WTC11 (cell line): ENCODE results near the gene ELMO1. TPM values are rescaled to one million over a fixed set of nuclear protein-coding genes. Genes with fewer than 3 reads are reported as not detected.

Source experiments
- ATAC-seq: fragments of 200-7000 bp; cut with Tn5 transposase; 2 replicates; pipeline ENCODE4 v1.10.0; 2021; ENCODE audit warnings: mild to moderate bottlenecking, moderate library complexity
- CTCF ChIA-PET: fragments of 300-600 bp; sonication (Branson Sonifier 250); formaldehyde crosslinking; loops from one replicate; lab custom pipeline; 2021; ENCODE audit warnings: antibody characterized with exemption; lab: Charles Lee
- POLR2A ChIA-PET: fragments of 350-600 bp; sonication (Branson Sonifier 250); formaldehyde crosslinking; loops from one replicate; lab custom pipeline; 2021; ENCODE audit warnings: antibody characterized with exemption; lab: Charles Lee
- DNase-seq: peaks from one replicate; pipeline ENCODE4 v3.0.0; 2021; ENCODE audit warnings: low spot score
- H3K27ac Mint-ChIP-seq: 2 replicates; pipeline ENCODE4 v1.8.0; 2021; ENCODE audit warnings: mixed read lengths
- H3K27me3 Mint-ChIP-seq: 2 replicates; pipeline ENCODE4 v1.8.0; 2021; ENCODE audit warnings: low read depth, mild to moderate bottlenecking, moderate library complexity, mixed read lengths
- H3K36me3 Mint-ChIP-seq: 2 replicates; pipeline ENCODE4 v1.8.0; 2021; ENCODE audit warnings: mixed read lengths
- H3K4me1 Mint-ChIP-seq: 2 replicates; pipeline ENCODE4 v1.8.0; 2022; ENCODE audit warnings: mixed read lengths
- H3K4me3 Mint-ChIP-seq: 2 replicates; pipeline ENCODE4 v1.8.0; 2021; ENCODE audit warnings: mild to moderate bottlenecking, moderate library complexity, mixed read lengths
- H3K9me3 Mint-ChIP-seq: 2 replicates; pipeline ENCODE4 v1.8.0; 2021; ENCODE audit warnings: mixed read lengths
- EMX1 ChIP-seq: fragments of 250-450 bp; sonication (Bioruptor Pico); IDR thresholded peaks from 2 replicates; pipeline ENCODE4 v1.8.0; 2021; ENCODE audit warnings: mild to moderate bottlenecking
- FOXJ3 ChIP-seq: sonication (generic); formaldehyde crosslinking; IDR thresholded peaks from 2 replicates; pipeline ENCODE4 v1.9.0; 2021; ENCODE audit warnings: missing genetic modification reagents, mild to moderate bottlenecking, borderline replicate concordance
- FOXK1 ChIP-seq: sonication (generic); formaldehyde crosslinking; IDR thresholded peaks from 2 replicates; pipeline ENCODE4 v1.8.0; 2022; ENCODE audit warnings: mild to moderate bottlenecking, moderate library complexity, missing genetic modification reagents
- IRF2 ChIP-seq: sonication (generic); formaldehyde crosslinking; IDR thresholded peaks from 2 replicates; pipeline ENCODE4 v1.8.0; 2022; ENCODE audit warnings: low read depth, missing genetic modification reagents, borderline replicate concordance
- JAZF1 ChIP-seq: fragments of 250-450 bp; sonication (Bioruptor Pico); IDR thresholded peaks from 2 replicates; pipeline ENCODE4 v1.9.0; 2021; ENCODE audit warnings: moderate library complexity, mild to moderate bottlenecking, inconsistent platforms
- NFATC4 ChIP-seq: fragments of 250-450 bp; sonication (Bioruptor Pico); IDR thresholded peaks from 2 replicates; pipeline ENCODE4 v1.9.0; 2021; ENCODE audit warnings: mild to moderate bottlenecking
- SMAD3 ChIP-seq: sonication (generic); formaldehyde crosslinking; IDR thresholded peaks from 2 replicates; pipeline ENCODE4 v1.8.0; 2022; ENCODE audit warnings: missing genetic modification reagents, mild to moderate bottlenecking, borderline replicate concordance
- SMAD4 ChIP-seq: sonication (generic); formaldehyde crosslinking; IDR thresholded peaks from 2 replicates; pipeline ENCODE4 v1.8.0; 2022; ENCODE audit warnings: mild to moderate bottlenecking, missing genetic modification reagents
- ZNF121 ChIP-seq: sonication (generic); formaldehyde crosslinking; IDR thresholded peaks from 2 replicates; pipeline ENCODE4 v1.8.0; 2023; ENCODE audit warnings: missing genetic modification reagents
- ZNF232 ChIP-seq: sonication (generic); formaldehyde crosslinking; IDR thresholded peaks from 2 replicates; pipeline ENCODE4 v1.8.0; 2022; ENCODE audit warnings: mild to moderate bottlenecking, missing genetic modification reagents
- ZNF396 ChIP-seq: fragments of 250-450 bp; sonication (Bioruptor Pico); IDR thresholded peaks from 2 replicates; pipeline ENCODE4 v1.8.0; 2021; ENCODE audit warnings: mild to moderate bottlenecking, moderate library complexity, borderline replicate concordance
- total RNA-seq: library from RNA; stranded (reverse); gene quantifications from 3 replicates; pipeline ENCODE4 v1.2.3, GENCODE V29; 2021
- TF ChIP-seq, protein P1 (sequence below): sonication (generic); formaldehyde crosslinking; IDR thresholded peaks from 2 replicates; pipeline ENCODE4 v1.8.1; 2023; ENCODE audit warnings: mild to moderate bottlenecking, missing genetic modification reagents
- TF ChIP-seq, protein P2 (sequence below): fragments of 200-600 bp; IDR thresholded peaks from 2 replicates; pipeline ENCODE4 v1.8.0; 2022; ENCODE audit warnings: antibody characterized with exemption
- TF ChIP-seq, protein P3 (sequence below): sonication (generic); formaldehyde crosslinking; IDR thresholded peaks from 2 replicates; pipeline ENCODE4 v1.8.1; 2023; ENCODE audit warnings: mild to moderate bottlenecking, missing genetic modification reagents, moderate library complexity
- TF ChIP-seq, protein P4 (sequence below): fragments of 250-450 bp; sonication (Bioruptor Pico); IDR thresholded peaks from 2 replicates; pipeline ENCODE4 v1.9.0; 2021; ENCODE audit warnings: mild to moderate bottlenecking
- TF ChIP-seq, protein P5 (sequence below): sonication (generic); formaldehyde crosslinking; IDR thresholded peaks from 2 replicates; pipeline ENCODE4 v1.8.1; 2022; ENCODE audit warnings: mild to moderate bottlenecking, moderate library complexity, missing genetic modification reagents
- TF ChIP-seq, protein P6 (sequence below): sonication (generic); formaldehyde crosslinking; IDR thresholded peaks from 2 replicates; pipeline ENCODE4 v1.8.0; 2022; ENCODE audit warnings: mild to moderate bottlenecking, missing genetic modification reagents
- TF ChIP-seq, protein P7 (sequence below): sonication (generic); formaldehyde crosslinking; IDR thresholded peaks from 2 replicates; pipeline ENCODE4 v1.8.1; 2022; ENCODE audit warnings: missing genetic modification reagents, borderline replicate concordance
- TF ChIP-seq, protein P8 (sequence below): sonication (generic); formaldehyde crosslinking; IDR thresholded peaks from 2 replicates; pipeline ENCODE4 v1.8.0; 2022; ENCODE audit warnings: mild to moderate bottlenecking, missing genetic modification reagents
- TF ChIP-seq, protein P9 (sequence below): sonication (generic); formaldehyde crosslinking; IDR thresholded peaks from 2 replicates; pipeline ENCODE4 v1.8.0; 2022; ENCODE audit warnings: mild to moderate bottlenecking, missing genetic modification reagents
- TF ChIP-seq, protein P10 (sequence below): sonication (generic); formaldehyde crosslinking; conservative IDR thresholded peaks from 2 replicates; pipeline ENCODE4 v1.8.1; 2022; ENCODE audit warnings: mild to moderate bottlenecking, missing genetic modification reagents
- TF ChIP-seq, protein P11 (sequence below): sonication (generic); formaldehyde crosslinking; IDR thresholded peaks from 2 replicates; pipeline ENCODE4 v1.8.1; 2023; ENCODE audit warnings: mild to moderate bottlenecking, missing genetic modification reagents

Gene ELMO1
- total RNA-seq, 1 experiment from 2014 or later, result 19.4 TPM

DNA sequence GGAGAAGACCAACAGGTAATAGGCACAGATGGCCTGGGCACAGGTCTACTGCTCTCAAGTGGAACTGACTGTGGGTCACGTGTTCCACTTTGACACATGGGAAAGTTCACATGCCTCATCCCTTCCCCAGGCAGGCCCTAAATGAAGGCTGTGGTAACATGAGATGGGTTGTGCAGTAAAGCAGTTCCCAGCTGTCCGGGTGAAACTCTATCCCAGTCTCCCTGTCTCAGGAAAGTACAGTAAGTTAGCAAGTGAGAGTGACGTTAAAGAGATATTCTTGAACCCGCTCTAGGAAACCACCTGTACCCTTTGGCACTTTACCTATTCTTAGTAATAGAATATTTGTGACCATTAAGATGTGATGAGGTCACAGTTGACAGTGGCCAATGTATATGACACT lies 380.6 kb downstream of the ELMO1 start (continued):
- TF ChIP-seq, protein P1, sequence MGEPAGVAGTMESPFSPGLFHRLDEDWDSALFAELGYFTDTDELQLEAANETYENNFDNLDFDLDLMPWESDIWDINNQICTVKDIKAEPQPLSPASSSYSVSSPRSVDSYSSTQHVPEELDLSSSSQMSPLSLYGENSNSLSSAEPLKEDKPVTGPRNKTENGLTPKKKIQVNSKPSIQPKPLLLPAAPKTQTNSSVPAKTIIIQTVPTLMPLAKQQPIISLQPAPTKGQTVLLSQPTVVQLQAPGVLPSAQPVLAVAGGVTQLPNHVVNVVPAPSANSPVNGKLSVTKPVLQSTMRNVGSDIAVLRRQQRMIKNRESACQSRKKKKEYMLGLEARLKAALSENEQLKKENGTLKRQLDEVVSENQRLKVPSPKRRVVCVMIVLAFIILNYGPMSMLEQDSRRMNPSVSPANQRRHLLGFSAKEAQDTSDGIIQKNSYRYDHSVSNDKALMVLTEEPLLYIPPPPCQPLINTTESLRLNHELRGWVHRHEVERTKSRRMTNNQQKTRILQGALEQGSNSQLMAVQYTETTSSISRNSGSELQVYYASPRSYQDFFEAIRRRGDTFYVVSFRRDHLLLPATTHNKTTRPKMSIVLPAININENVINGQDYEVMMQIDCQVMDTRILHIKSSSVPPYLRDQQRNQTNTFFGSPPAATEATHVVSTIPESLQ (CRISPR knock-in tag), result no peak
- TF ChIP-seq SMAD3 (CRISPR knock-in tag) (no peak), ZNF232 (no peak), ZNF121 (no peak), SMAD4 (CRISPR knock-in tag) (no peak)
- TF ChIP-seq, all 79 proteins: peak for 0

DNA sequence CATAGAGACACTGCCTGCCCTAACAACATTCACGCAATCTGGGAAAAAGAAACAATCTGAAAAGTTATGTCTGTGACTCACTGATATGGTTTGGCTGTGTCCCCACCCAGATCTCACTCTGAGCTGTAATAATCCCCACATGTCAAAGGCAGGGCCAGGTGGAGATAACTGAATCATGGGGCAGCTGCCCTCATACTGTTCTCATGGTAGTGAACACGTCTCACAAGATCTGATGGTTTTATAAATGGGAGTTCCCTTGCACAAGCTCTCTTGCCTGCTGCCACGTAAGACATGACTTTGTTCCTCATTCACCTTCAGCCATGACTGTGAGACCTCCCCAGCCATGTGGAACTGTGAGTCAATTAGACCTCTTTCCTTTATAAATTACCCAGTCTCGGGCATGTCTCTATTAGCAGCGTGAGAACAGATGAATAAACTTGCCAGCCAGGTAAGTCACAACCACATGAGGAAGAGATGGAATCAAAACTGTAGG lies 382.8 kb downstream of the ELMO1 start:
- TF ChIP-seq EMX1, result no peak
- TF ChIP-seq, protein P2, sequence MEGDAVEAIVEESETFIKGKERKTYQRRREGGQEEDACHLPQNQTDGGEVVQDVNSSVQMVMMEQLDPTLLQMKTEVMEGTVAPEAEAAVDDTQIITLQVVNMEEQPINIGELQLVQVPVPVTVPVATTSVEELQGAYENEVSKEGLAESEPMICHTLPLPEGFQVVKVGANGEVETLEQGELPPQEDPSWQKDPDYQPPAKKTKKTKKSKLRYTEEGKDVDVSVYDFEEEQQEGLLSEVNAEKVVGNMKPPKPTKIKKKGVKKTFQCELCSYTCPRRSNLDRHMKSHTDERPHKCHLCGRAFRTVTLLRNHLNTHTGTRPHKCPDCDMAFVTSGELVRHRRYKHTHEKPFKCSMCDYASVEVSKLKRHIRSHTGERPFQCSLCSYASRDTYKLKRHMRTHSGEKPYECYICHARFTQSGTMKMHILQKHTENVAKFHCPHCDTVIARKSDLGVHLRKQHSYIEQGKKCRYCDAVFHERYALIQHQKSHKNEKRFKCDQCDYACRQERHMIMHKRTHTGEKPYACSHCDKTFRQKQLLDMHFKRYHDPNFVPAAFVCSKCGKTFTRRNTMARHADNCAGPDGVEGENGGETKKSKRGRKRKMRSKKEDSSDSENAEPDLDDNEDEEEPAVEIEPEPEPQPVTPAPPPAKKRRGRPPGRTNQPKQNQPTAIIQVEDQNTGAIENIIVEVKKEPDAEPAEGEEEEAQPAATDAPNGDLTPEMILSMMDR, result no peak
- TF ChIP-seq, protein P3, sequence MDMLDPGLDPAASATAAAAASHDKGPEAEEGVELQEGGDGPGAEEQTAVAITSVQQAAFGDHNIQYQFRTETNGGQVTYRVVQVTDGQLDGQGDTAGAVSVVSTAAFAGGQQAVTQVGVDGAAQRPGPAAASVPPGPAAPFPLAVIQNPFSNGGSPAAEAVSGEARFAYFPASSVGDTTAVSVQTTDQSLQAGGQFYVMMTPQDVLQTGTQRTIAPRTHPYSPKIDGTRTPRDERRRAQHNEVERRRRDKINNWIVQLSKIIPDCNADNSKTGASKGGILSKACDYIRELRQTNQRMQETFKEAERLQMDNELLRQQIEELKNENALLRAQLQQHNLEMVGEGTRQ (CRISPR knock-in tag), result no peak
- TF ChIP-seq, protein P4, sequence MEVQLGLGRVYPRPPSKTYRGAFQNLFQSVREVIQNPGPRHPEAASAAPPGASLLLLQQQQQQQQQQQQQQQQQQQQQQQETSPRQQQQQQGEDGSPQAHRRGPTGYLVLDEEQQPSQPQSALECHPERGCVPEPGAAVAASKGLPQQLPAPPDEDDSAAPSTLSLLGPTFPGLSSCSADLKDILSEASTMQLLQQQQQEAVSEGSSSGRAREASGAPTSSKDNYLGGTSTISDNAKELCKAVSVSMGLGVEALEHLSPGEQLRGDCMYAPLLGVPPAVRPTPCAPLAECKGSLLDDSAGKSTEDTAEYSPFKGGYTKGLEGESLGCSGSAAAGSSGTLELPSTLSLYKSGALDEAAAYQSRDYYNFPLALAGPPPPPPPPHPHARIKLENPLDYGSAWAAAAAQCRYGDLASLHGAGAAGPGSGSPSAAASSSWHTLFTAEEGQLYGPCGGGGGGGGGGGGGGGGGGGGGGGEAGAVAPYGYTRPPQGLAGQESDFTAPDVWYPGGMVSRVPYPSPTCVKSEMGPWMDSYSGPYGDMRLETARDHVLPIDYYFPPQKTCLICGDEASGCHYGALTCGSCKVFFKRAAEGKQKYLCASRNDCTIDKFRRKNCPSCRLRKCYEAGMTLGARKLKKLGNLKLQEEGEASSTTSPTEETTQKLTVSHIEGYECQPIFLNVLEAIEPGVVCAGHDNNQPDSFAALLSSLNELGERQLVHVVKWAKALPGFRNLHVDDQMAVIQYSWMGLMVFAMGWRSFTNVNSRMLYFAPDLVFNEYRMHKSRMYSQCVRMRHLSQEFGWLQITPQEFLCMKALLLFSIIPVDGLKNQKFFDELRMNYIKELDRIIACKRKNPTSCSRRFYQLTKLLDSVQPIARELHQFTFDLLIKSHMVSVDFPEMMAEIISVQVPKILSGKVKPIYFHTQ (CRISPR knock-in tag), result no peak
- TF ChIP-seq ZNF396 (CRISPR knock-in tag), result no peak
- no peak for TF ChIP-seq NFATC4 (CRISPR knock-in tag)
- no peak for TF ChIP-seq FOXJ3 (CRISPR knock-in tag)
- TF ChIP-seq, protein P5, sequence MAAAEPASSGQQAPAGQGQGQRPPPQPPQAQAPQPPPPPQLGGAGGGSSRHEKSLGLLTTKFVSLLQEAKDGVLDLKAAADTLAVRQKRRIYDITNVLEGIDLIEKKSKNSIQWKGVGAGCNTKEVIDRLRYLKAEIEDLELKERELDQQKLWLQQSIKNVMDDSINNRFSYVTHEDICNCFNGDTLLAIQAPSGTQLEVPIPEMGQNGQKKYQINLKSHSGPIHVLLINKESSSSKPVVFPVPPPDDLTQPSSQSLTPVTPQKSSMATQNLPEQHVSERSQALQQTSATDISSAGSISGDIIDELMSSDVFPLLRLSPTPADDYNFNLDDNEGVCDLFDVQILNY, result no peak
- TF ChIP-seq IRF2 (CRISPR knock-in tag), result no peak
- TF ChIP-seq, protein P6, sequence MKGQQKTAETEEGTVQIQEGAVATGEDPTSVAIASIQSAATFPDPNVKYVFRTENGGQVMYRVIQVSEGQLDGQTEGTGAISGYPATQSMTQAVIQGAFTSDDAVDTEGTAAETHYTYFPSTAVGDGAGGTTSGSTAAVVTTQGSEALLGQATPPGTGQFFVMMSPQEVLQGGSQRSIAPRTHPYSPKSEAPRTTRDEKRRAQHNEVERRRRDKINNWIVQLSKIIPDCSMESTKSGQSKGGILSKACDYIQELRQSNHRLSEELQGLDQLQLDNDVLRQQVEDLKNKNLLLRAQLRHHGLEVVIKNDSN (CRISPR knock-in tag), result no peak
- no peak for TF ChIP-seq JAZF1 (CRISPR knock-in tag)
- TF ChIP-seq, protein P7, sequence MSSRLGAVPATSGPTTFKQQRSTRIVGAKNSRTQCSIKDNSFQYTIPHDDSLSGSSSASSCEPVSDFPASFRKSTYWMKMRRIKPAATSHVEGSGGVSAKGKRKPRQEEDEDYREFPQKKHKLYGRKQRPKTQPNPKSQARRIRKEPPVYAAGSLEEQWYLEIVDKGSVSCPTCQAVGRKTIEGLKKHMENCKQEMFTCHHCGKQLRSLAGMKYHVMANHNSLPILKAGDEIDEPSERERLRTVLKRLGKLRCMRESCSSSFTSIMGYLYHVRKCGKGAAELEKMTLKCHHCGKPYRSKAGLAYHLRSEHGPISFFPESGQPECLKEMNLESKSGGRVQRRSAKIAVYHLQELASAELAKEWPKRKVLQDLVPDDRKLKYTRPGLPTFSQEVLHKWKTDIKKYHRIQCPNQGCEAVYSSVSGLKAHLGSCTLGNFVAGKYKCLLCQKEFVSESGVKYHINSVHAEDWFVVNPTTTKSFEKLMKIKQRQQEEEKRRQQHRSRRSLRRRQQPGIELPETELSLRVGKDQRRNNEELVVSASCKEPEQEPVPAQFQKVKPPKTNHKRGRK (CRISPR knock-in tag), result no peak
- TF ChIP-seq, protein P8, sequence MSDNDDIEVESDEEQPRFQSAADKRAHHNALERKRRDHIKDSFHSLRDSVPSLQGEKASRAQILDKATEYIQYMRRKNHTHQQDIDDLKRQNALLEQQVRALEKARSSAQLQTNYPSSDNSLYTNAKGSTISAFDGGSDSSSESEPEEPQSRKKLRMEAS (CRISPR knock-in tag), result no peak
- TF ChIP-seq, protein P9, sequence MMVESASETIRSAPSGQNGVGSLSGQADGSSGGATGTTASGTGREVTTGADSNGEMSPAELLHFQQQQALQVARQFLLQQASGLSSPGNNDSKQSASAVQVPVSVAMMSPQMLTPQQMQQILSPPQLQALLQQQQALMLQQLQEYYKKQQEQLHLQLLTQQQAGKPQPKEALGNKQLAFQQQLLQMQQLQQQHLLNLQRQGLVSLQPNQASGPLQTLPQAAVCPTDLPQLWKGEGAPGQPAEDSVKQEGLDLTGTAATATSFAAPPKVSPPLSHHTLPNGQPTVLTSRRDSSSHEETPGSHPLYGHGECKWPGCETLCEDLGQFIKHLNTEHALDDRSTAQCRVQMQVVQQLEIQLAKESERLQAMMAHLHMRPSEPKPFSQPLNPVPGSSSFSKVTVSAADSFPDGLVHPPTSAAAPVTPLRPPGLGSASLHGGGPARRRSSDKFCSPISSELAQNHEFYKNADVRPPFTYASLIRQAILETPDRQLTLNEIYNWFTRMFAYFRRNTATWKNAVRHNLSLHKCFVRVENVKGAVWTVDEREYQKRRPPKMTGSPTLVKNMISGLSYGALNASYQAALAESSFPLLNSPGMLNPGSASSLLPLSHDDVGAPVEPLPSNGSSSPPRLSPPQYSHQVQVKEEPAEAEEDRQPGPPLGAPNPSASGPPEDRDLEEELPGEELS, result no peak
- TF ChIP-seq, protein P10, sequence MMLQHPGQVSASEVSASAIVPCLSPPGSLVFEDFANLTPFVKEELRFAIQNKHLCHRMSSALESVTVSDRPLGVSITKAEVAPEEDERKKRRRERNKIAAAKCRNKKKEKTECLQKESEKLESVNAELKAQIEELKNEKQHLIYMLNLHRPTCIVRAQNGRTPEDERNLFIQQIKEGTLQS (CRISPR knock-in tag), result no peak
- TF ChIP-seq FOXK1 (CRISPR knock-in tag), result no peak
- no peak for TF ChIP-seq SMAD4 (CRISPR knock-in tag)
- TF ChIP-seq, protein P11, sequence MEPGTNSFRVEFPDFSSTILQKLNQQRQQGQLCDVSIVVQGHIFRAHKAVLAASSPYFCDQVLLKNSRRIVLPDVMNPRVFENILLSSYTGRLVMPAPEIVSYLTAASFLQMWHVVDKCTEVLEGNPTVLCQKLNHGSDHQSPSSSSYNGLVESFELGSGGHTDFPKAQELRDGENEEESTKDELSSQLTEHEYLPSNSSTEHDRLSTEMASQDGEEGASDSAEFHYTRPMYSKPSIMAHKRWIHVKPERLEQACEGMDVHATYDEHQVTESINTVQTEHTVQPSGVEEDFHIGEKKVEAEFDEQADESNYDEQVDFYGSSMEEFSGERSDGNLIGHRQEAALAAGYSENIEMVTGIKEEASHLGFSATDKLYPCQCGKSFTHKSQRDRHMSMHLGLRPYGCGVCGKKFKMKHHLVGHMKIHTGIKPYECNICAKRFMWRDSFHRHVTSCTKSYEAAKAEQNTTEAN, result no peak
- H3K27ac Mint-ChIP-seq, result no peak overlapping the region
- no peak for ATAC-seq
- no peaks in the 10 kb centered on the region for H3K27me3 Mint-ChIP-seq
- H3K4me1 Mint-ChIP-seq, result 0 out of 2 replicates have a peak, but pooled peaks cover 2% of the 10 kb centered on the region
- H3K4me3 Mint-ChIP-seq, result no peak overlapping the region
- DNase-seq, result no peak
- peaks cover 4% of the 10 kb centered on the region; the same call in 1 of the 2 replicates for H3K9me3 Mint-ChIP-seq
- no peaks in the 10 kb centered on the region for H3K36me3 Mint-ChIP-seq
- CTCF ChIA-PET, result no interaction called here
- POLR2A ChIA-PET, result no interaction called here
